NB4 (cell line): ENCODE measurements around the gene ZNF519.
"Not testable (repeated sequence)": the region's sequence is repeated elsewhere in the genome, so short reads cannot be mapped to it uniquely, and the experiment has no call there.

ENCODE experiments used
- CTCF ChIP-seq: IDR thresholded peaks from one replicate; pipeline ENCODE4 v1.5.1; 2012; ENCODE audit warnings: low read depth, low read length
- MAX ChIP-seq: IDR thresholded peaks from 2 replicates; pipeline ENCODE4 v1.6.1; 2011; ENCODE audit warnings: low read depth, low read length
- MYC ChIP-seq: IDR thresholded peaks from 2 replicates; pipeline ENCODE4 v1.6.1; 2011; ENCODE audit warnings: low read depth, low read length
- POLR2A ChIP-seq: IDR thresholded peaks from 2 replicates; pipeline ENCODE4 v1.6.1; 2011; ENCODE audit warnings: mild to moderate bottlenecking; ENCODE audit not compliant: insufficient read length; ENCODE audit errors: extremely low read depth

- not testable (repeated sequence) for TF ChIP-seq CTCF, POLR2A, MAX, MYC
These were observed 9.9 kb upstream of the ZNF519 start for GRCh38 chr18:14142177-14142576.
